GM19193 (cell line): Measurements from ENCODE around the gene GFI1B.

Experiments used
- POLR2A ChIP-seq: IDR thresholded peaks from 4 replicates; pipeline ENCODE4 v1.6.1; 2011; ENCODE audit not compliant: insufficient read depth, insufficient read length; ENCODE audit errors: extremely low read depth

The GFI1B gene

DNA sequence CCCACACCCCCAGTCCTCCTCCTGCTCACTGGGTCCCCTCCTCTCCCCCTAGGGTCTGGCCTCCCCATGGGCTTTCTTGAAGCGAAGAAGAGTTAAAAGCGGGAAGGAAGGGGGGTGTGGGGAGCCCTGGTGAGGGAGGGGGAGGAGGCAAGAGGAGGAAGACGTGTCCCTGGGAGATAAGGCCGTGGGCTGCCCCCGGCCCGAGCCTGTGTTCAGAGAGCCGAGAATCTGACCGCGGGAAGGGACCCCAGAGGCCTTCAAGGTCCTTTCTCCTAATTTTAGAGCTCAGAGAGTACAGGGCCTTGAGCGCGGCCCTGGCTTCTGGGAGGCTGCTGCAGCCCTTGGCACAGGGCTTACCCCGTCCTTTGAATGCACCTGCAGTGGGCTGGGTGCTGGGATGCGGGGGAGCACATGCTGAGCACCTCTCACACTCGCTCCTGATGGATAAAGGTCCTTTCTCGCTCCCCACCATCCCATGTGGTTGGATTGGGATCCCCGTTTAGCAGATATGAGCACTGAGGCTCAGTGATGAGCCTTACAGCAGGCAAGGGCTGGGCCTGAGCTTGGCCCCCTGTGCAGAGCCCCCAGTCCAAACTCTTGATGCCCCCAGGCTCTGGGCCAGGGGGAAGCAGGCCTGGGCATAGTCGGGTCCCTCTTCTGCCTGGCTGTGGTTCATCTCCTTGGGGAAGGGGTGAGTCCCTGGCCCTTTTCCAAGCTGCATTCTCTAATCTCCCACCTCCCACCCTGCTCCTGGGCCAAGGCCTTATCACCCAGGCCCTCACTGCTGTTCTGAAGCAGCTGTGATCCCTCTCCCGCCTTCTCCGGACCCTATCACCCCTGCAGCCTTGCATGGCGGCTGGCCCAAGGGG lies 5.9 kb downstream of the GFI1B start:
- no peak for TF ChIP-seq POLR2A

DNA sequence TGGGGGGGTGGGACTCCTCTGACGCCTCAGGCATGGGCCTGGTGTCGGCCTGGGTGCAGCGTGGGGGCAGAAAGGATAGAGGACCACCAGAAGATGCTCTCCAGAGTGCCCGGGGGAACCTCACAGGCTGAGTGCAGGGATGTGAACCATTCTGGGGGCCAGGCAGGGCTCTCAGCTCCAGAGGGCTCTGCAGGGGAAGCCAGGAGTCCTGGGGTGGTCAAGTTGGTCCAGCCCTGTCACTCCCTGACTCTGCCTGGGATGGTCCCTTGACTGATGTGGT lies 6.5 kb downstream of the GFI1B start:
- TF ChIP-seq POLR2A = no peak

DNA sequence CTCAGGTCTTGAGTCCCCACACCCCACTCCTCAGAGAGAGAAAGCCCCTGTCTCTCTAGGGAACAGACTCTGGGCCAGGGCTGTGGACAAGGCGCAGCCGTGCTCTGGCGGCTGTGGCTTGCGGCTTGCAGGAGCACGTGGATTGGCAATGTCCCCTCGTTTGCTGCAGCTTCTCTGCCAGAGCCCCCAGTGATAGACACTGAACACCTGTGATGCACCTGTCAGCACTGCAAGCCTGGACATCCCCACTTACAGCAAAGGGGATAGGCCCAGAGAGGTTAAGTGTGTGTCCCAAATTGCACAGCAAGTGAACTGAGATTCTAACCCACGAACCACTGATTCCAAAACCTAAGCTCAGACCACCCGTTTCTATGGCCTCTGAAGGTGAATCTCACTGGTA lies 7.0 kb downstream of the GFI1B start:
- TF ChIP-seq POLR2A = no peak

DNA sequence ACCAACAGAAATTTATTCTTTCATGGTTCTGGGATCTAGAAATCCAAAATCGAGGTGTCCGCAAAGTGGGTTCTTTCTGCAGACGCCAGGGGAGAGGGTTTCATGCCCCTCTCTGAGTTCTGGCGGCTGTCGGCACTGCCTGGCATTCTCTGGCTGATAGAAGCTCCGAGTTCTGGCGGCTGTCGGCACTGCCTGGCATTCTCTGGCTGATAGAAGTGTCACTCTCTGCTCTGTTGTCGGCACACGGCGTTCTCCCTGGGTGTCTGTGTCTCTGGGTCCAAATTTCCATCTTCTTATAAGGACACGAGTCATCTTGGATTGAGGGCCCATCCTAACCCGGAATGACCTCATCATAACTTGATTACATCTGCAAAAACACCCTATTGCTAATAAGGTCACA lies 7.6 kb downstream of the GFI1B start:
- no peak for TF ChIP-seq POLR2A

DNA sequence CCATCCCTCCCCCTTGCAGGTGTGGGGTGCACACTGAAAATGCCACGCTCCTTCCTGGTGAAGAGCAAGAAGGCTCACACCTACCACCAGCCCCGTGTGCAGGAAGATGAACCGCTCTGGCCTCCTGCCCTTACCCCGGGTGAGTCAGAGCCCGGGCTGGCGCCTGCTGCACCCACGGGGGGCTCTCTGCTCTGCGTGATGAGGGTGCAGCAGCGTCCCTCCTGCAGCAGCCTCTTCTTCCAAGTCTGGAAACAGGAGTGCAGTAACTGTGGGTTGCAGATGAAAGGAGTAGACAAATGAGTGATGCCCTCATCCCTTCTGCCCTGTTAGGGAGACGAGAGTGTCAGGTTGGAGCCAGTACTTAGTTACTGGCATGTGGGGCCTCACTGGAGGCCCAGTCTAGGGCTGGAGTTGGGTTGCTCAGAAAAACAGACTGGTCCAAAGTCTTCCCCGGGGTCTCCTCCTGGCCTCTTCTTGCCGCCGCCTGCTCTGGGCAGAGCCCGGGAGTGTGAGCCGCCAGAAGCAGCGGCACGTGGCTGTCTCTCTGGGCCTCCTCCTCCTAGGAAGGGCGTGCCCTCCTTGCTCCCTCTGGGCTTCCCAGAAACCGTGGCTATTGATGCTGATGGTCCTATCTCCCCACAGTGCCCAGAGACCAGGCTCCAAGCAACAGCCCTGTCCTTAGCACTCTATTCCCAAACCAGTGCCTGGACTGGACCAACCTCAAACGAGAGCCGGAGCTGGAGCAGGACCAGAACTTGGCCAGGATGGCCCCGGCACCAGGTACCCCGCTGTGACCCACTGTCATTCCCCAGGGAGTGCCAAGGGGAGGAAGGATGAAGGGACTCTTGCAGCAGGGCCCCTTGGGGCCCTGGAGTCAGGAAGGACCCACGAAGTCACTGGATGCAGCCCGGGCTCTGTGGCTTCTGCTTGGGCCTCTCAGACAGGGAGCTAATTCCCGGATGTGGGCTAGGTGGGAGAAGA lies 8.4 kb downstream of the GFI1B start:
- TF ChIP-seq POLR2A = no peak

DNA sequence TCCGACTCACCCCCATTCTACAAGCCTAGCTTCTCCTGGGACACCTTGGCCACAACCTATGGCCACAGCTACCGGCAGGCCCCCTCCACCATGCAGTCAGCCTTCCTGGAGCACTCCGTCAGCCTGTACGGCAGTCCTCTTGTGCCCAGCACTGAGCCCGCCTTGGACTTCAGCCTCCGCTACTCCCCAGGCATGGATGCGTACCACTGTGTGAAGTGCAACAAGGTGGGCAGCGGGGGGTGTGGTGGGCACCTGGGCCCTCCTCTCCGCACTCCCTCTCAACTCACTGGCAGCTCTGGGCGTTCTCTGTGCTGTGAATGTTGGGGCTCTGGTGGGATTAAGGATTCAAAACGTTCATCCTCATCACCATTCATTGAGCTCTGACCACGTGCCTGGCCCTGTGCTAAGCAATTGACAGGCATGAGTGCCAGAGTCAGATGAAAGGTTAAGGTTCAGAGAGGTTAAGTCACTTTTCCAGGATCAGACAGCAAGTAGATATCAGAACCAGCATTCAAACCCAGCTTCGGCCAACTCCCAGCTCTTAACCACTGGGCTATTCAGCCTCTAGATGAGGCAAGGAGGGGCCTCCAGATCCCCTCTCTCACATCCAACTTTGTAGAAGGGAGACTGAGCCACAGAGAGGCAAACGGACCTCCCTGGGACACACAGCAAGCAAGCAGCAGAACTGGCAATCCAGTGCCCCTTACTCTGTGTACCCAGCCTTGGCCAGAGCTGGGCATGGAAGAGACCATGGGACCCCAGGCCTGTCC lies 9.9 kb downstream of the GFI1B start:
- no peak for TF ChIP-seq POLR2A

DNA sequence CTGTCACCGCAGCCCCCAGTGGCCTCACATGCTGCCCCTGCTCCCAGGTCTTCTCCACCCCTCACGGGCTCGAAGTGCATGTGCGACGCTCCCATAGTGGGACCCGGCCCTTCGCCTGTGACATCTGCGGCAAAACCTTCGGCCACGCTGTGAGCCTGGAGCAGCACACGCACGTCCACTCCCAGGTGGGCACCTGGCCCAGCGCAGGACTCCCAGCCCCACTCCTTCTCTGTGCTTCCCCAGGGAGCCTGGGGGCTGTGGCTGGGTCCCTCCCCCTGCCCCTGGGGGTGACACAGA lies 10.5 kb downstream of the GFI1B start:
- no peak for TF ChIP-seq POLR2A

DNA sequence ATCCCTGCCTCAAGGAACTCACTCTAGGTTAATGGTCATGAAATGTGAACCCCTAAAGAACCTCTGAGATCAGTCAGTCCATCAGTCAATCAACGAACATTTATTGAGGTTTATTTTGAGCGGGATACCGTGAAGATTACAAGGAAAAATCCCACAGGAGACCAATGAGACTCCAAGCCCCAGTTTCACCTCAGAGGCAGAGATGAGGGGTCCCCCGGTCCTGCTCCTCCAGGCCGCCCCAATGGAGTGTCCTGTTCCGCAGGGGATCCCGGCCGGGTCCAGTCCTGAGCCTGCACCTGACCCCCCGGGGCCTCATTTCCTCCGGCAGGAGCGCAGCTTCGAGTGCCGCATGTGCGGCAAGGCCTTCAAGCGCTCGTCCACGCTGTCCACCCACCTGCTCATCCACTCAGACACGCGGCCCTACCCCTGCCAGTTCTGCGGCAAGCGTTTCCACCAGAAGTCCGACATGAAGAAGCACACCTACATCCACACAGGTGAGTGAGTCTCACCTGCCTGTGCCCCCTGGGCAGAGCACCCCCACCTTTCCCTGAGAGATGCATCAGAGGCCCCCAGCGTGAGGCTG lies 11.0 kb downstream of the GFI1B start:
- no peak for TF ChIP-seq POLR2A

DNA sequence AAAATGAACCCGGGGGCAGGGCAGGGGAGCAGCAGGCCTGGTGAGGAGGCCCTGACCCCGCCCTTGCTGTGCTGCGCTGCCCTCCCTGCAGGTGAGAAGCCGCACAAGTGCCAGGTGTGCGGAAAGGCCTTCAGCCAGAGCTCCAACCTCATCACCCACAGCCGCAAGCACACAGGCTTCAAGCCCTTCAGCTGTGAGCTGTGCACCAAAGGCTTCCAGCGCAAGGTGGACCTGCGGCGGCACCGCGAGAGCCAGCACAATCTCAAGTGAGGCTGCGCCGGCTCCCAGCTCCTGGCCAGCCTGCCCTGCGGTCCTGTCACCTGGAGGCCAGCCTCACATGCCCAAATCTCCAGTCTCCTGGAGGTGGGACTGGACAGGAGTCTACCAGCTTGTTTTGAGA lies 12.3 kb downstream of the GFI1B start:
- TF ChIP-seq POLR2A = no peak

DNA sequence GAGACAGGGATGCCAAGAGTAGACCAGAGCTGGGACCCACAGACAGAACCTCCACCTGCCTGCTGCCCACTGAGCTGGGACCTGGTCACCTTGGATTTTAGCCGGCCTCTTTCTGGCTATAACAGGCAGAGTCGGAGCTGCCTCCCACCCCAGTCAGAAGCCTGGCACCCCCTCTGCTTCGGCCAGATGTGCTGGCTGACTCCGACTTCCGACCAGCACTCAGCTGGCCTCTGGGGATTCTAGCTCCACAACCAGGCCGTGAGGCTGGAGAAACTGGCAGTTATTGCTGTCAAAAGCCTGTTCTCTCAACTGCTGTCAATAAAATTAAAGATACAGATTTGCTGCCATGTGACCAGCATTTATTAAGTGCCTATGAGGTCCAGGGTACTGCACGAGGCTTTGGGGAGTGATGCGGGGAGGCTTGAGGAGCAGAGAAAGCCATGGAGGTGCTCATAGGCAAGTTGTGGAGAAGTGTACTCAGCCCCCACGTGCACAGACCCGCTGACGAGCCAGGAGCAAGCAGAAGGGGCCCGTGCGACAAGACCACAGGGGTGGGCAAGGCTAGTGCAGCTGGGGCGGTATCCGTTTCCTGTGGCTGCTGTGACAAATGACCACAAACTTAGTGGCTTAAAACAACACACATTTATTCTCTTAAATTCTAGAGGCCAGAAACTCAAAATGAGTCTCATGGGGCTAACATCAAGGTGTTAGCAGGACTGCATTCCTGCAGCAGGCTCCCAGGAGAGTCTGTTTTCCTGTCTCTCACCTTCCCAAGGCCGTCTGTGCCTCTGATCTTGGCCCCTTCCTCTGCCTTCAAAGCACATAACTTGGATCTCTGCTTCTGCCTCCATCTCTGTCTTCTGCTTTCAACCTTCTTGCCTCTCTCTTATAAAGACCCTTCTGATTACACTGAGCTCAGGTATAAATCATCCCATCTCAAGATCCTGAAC lies 13.1 kb downstream of the GFI1B start:
- TF ChIP-seq POLR2A = no peak

DNA sequence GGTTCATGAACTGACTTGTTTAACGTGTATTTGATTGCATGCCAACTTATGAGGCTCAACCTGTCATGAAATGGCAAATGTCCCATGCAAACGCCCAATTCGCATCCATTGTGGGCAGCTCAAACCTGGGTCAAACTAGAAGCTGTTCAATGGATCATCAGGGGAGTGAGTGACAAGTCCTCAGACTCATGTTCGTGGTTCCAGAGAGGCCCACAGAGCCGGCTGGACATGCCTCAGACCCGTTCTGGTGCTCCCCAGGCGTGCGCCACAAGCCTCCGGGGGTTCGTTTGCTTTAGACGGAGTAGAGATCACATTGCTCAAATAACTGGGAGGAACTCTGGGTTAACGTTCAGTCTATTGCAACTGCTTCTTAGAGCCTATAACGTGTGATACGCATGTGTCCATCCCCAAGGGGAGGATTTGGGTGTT lies 15.0 kb downstream of the GFI1B start:
- no peak for TF ChIP-seq POLR2A

DNA sequence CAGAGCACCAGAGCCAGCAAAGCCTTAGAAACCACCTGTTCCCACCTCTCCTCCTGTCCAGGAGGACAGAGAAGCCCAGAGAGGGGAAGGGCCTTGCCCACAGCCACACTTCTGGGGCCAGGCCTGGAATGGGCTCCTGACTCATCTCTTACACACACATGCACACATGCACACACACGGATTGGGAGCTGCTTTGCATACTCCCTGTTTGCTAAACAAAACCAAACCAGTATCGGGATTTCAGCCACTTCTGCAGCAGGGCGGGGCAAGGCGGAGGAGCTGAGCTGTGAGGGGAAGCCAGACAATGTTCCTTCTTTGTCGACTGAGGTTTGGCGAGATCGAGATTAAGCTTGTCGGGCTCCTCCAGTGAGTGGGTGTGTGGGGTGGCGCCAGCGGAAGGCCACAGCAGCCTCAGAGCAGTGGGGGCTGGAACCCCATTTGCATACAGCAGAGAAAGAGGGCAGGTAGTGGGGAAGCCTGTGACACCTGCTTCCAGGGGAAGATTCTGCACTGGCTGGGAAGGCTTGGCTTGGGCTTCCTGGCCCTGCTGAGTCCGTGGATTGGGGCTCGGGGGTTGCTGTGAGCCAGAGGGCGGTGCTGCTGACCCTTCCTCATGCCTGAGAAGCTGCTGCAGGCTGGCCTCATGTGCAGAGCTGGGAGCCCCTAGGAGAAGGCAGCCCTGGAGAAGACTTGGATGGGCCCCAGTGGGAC lies 16.1 kb downstream of the GFI1B start:
- TF ChIP-seq POLR2A = no peak

DNA sequence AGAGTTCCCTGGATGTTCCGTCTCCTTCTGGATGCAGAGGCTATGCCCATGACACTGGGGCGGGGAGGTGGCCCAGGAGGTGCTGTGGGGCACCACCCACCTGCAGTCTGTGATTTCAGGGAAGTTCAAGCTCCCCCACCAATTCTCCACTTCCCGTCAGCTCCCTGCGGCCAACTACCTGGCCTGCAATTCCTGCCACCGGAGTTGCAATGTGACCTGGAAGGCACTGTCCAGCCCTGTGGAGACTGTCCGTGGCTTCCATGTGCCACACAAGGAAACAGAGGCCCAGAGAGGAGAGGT lies 16.6 kb downstream of the GFI1B start:
- TF ChIP-seq POLR2A = no peak
